GM18868 (cell line): Measurements from ENCODE around the gene GSK3B.
A peak's percentile ranks its signal among the peaks of the same experiment; 100 is the strongest.

Experiments
- ATAC-seq: cut with Tn5 transposase; IDR thresholded peaks from one replicate; pipeline ENCODE4 v1.9.1; 2021; ENCODE audit warnings: mild to moderate bottlenecking, moderate library complexity; ENCODE audit not compliant: unreplicated experiment

GSK3B gene

DNA sequence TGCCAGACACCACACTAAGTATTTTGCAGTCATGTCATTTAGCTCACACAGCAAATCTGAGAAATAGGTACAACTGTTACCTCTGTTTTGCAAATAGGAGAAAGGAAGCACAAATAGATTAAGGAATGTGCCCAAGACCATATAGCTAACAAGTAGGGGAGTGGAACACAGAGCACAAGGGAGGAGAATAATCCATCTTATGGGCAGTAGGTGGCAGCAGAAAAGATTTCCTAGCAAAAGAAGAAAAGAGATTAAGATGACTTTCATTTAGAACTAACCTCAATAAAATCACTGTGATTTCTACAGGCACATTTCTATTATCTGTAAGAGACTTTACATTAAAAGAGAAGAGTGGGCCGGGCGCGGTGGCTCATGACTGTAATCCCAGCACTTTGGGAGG lies 263.2 kb downstream of the GSK3B start:
- no peak for ATAC-seq

- ATAC-seq = no peak
These were observed 264.8 kb downstream of the GSK3B start for GRCh38 chr3:119829420-119829819.

GRCh38 chr3:119826711-119827608 lies 267.3 kb downstream of the GSK3B start:
- no peak for ATAC-seq

GRCh38 chr3:119825820-119826219 lies 268.4 kb downstream of the GSK3B start:
- ATAC-seq = no peak

GRCh38 chr3:119819806-119820205 lies 274.4 kb downstream of the GSK3B start:
- ATAC-seq = no peak

GRCh38 chr3:119818937-119819336 lies 275.3 kb downstream of the GSK3B start:
- ATAC-seq = no peak

- no peak for ATAC-seq
These were observed 276.5 kb downstream of the GSK3B start for GRCh38 chr3:119817583-119818363.

DNA sequence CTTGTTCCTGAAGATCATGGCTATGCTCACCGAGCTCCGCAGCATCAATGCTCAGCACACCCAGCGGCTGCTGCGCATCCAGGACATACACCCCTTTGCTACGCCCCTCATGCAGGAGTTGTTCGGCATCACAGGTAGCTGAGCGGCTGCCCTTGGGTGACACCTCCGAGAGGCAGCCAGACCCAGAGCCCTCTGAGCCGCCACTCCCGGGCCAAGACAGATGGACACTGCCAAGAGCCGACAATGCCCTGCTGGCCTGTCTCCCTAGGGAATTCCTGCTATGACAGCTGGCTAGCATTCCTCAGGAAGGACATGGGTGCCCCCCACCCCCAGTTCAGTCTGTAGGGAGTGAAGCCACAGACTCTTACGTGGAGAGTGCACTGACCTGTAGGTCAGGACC lies 277.2 kb downstream of the GSK3B start:
- no peak for ATAC-seq

GRCh38 chr3:119815716-119816115 lies 278.5 kb downstream of the GSK3B start:
- ATAC-seq = no peak

- ATAC-seq = no peak
These were observed 281.7 kb downstream of the GSK3B start for GRCh38 chr3:119812491-119813058.

DNA sequence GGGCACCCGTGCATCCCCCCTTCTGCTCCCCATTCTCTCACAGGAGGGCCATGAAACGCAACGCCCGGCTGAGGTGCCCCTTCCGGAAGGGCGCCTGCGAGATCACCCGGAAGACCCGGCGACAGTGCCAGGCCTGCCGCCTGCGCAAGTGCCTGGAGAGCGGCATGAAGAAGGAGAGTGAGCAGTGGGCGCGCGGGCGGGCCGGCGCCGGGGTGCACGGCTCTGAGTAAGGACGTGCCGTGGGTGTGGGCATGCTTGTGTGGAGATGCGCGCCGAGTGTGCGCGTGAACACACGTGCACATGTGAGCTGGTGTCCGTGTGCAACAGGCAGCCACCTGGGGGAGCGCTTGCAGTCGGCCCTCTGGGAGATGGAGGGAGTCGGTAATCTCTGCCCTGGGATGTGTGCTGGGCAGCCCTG lies 284.2 kb downstream of the GSK3B start:
- peak; percentile 84 for ATAC-seq

GRCh38 chr3:119809249-119810017 lies 284.8 kb downstream of the GSK3B start:
- ATAC-seq = peak; percentile 41

DNA sequence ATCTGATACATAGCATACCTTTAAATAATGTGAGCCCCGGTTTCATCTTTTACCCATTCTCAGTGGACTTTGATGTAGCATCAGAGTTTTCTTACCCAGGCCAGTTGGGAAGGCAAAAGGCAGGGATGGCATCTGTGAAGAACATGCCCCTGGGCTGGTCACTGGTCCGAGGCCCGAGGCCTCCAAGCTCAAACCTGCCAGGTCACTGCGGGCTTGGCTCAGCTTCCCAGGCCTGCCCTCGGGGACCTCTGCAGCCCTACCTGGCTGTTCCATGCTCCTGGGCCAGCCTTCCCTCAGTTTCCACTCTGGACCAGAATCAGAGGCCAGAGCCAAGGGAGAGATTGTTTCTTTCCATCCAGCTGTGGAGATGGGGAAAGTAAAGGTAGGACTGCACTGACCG lies 285.4 kb downstream of the GSK3B start:
- no peak for ATAC-seq

GRCh38 chr3:119808244-119808643 lies 286.0 kb downstream of the GSK3B start:
- ATAC-seq = no peak

DNA sequence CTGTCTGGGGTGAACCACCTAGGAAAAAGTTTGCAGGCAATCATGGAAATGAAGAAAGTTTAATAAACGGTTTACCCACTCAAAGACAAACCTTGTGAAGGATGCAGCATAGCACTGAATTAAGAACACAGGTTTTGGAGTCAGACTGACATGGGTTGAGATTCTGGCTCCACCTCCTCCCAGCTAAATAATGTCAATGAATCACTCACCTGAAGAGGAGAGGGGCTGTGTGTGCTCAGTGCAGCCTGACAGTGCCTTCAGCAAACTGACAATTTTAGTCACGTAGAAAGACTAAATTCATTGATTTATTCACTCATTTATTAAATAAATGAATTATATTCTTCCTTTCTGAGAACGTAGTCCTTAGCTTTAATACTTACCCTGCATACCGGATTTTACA lies 293.4 kb downstream of the GSK3B start:
- no peak for ATAC-seq

DNA sequence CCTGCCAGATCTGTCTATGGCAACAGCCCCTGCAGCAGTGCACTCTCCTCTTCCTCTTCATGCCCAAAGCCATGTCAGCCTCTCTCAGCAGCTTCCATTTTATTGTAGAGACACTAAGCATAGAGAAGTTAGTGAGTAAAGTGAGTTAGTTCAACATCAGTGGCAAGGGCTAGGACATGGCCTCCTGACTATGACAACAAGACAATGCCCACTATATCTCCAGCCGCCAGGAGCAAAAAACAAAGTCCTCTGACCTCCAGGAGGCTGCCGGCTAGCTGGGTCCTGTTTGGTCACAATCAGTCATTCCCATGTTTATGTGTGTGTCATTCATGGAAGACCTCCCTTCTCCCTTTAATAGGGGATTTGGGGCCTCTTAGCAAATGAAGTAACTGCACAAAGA lies 297.5 kb downstream of the GSK3B start:
- no peak for ATAC-seq

- no peak for ATAC-seq
These were observed 297.9 kb downstream of the GSK3B start for GRCh38 chr3:119796368-119796767.

DNA sequence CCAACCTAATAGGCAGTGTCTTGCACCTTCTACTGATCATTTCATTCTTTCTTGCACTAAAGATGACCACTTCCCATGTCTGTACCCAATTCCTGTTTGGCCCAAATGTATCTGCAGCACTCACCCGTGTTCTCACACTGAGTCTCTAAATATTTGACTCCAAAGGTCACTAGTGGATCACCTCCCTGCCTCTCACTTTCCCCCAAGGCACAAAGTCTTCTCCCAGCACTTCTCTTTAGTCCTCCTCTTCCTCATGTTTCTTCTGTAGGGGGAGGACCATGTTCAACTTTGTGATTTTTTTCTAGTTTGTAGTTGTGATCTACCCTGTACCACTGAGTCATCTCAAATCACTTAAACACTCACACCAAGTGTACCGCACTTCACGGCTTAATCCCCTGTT lies 298.4 kb downstream of the GSK3B start:
- no peak for ATAC-seq

- ATAC-seq = no peak
These were observed 299.2 kb downstream of the GSK3B start for GRCh38 chr3:119794971-119795612.

DNA sequence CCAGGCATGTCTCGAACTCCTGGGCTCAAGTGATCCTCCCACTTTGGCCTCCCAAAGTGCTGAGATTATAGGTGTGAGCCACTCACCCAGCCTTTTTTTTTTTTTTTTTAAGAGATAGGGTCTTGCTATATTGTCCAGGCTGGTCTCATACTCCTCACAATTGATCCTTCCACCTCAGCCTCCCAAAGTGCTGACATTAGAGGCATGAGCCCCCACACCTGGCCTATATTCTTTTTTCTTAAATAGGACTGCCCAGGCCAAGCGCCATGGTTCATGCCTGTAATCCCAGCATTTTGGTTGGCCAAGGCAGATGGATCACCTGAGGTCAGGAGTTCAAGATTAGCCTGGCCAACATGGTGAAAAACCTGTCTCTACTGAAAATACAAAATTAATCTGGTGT lies 299.8 kb downstream of the GSK3B start:
- ATAC-seq = no peak
